ENCODE data around the gene PRPF40A. TPM values are rescaled to one million over a fixed set of nuclear protein-coding genes. Genes with fewer than 3 reads are reported as not detected.

The PRPF40A gene
- total and polyA plus RNA-seq, 10 of the 15 experiments (the other 5 are each of a cell fraction or from before 2014, with no cell fraction given): 97.8 to 197 (median 144) TPM

GRCh38 chr2:152718909-152719645 is 1.8 kb upstream of the PRPF40A start:
- peak overlapping the region; percentile 97 for H2AFZ ChIP-seq (ENCODE audit: control insufficient read depth, low read depth, low read length)
- peak overlapping the region; percentile 86 for H3K9ac ChIP-seq (ENCODE audit: control insufficient read depth, insufficient read depth, low read length)
- POLR2A ChIA-PET: interaction anchor here (0.8 to 1.2 kb wide), 2 partner anchors 10 to 34 kb away, joined by 3 to 5 read pairs; no protein-coding TSS in a partner anchor
- H3K4me1 ChIP-seq (ENCODE audit: control insufficient read depth, insufficient read depth, low read length): peaks cover 8% of the 10 kb centered on the region; the same call in 1 of the 2 replicates
- TSS peak; percentile 60 for BruUV-seq (replicated peaks)
- peak overlapping the region; percentile 93 for H3K27ac ChIP-seq (ENCODE audit: control insufficient read depth, insufficient read depth)
- RAD21 ChIA-PET (ENCODE audit: unreplicated experiment): no interaction called here
- peak; percentile 70; the same call in 1 of the 3 replicates for TF ChIP-seq POU2F2 (IDR thresholded peaks at IDR 0.05; ENCODE audit: borderline replicate concordance, low read depth, low read length)
- no peak for TF ChIP-seq ZBED1 (IDR thresholded peaks at IDR 0.05; ENCODE audit: borderline replicate concordance)
- TF ChIP-seq MLLT1 (IDR thresholded peaks at IDR 0.05): 0 out of 2 replicates have a peak, but pooled peaks have one; percentile 12
- no peak for TF ChIP-seq BCLAF1 (IDR thresholded peaks at IDR 0.05)
- no peak for TF ChIP-seq CHD4 (IDR thresholded peaks at IDR 0.05)
- TF ChIP-seq BACH1 (IDR thresholded peaks at IDR 0.05; ENCODE audit: borderline replicate concordance): no peak
- TF ChIP-seq STAT3 (IDR thresholded peaks at IDR 0.05; ENCODE audit: low read depth, low read length): no peak
- TF ChIP-seq, protein P1, sequence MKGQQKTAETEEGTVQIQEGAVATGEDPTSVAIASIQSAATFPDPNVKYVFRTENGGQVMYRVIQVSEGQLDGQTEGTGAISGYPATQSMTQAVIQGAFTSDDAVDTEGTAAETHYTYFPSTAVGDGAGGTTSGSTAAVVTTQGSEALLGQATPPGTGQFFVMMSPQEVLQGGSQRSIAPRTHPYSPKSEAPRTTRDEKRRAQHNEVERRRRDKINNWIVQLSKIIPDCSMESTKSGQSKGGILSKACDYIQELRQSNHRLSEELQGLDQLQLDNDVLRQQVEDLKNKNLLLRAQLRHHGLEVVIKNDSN (IDR thresholded peaks at IDR 0.05; ENCODE audit: borderline replicate concordance, extremely low read length, insufficient read depth, low read depth, low read length): no peak
- CTCF ChIA-PET: interaction anchor here (1.5 kb wide), 1 partner anchor 23 kb away, joined by 4 read pairs; no protein-coding TSS in a partner anchor
- SMC1A ChIA-PET (ENCODE audit: uncharacterized antibody, unreplicated experiment): no interaction called here
- in situ Hi-C loops (cut with MboI): loop anchor here (25.0 kb wide), 1 partner anchor 1432 kb away; the partner anchor contains the start of gene NMI
- no peaks in the 10 kb centered on the region for H4K20me1 ChIP-seq (ENCODE audit: control insufficient read depth, insufficient read depth)
- H3K36me3 ChIP-seq (ENCODE audit: control insufficient read depth in 2 of 2, insufficient read depth in 2 of 2, low read length in 1 of 2): peaks cover 0 to 5% of the 10 kb centered on the region in 2 experiments; a peak in 1 of 4 replicates
- H3K4me2 ChIP-seq (ENCODE audit: control insufficient read depth, insufficient read depth): peak overlapping the region; percentile 80
- H3K9me3 ChIP-seq (replicated peaks; ENCODE audit: control insufficient read depth, insufficient read depth, low read length): no peaks in the 10 kb centered on the region
- peak overlapping the region; percentile 66 for H3K4me3 ChIP-seq
- intact Hi-C loops (cut with micrococcal nuclease; ENCODE audit: unreplicated experiment): loop anchor here (5.0 to 10.0 kb wide), 2 partner anchors 542 to 1434 kb away; partner anchors contain the start of genes NMI and STAM2
- 3% methylated on average over 23 of the region's 23 CpGs for WGBS (ENCODE audit: insufficient coverage, insufficient replicate concordance, low lambda C conversion rate, missing lambda C conversion rate)
- peaks cover 63% of the 10 kb centered on the region for H3K79me2 ChIP-seq (ENCODE audit: control insufficient read depth, insufficient read depth, low read length)
- ATAC-seq (peak; percentile 42), DNase-seq (ENCODE audit: low read depth, low spot score) (peak; percentile 37), FAIRE-seq (peak; percentile 78)
- H3K27me3 ChIP-seq (replicated peaks in 1 of 2; ENCODE audit: control insufficient read depth in 2 of 2, insufficient read depth in 2 of 2, low read length in 1 of 2): no peaks in the 10 kb centered on the region

Measured in GM12878 (cell line).